Uterus (tissue), 4 donors: ENCODE data around the gene MTUS2. TPM values are rescaled to one million over a fixed set of nuclear protein-coding genes. Genes with fewer than 3 reads are reported as not detected.

ENCODE experiments used
- DNase-seq, 2 donors: peaks; one replicate each; pipeline ENCODE4 v3.0.0-alpha.2; 2019 to 2020
- H3K27ac ChIP-seq, 2 donors: fragments of 200-600 bp; sonication (generic); 1 replicate in 1 of 2; 2 replicates in 1 of 2; pipeline ENCODE4 v1.5.1; 2016 to 2018
- H3K27me3 ChIP-seq, 2 donors: fragments of 200-600 bp; sonication (generic); one replicate each; pipeline ENCODE4 v1.5.1; 2018 to 2019; ENCODE audit warnings: control low read depth in 1 of 2
- H3K36me3 ChIP-seq, 2 donors: fragments of 200-600 bp; sonication (generic); one replicate each; pipeline ENCODE4 v1.5.1; 2019; ENCODE audit warnings: control low read depth in 1 of 2
- H3K4me1 ChIP-seq, 2 donors: fragments of 200-600 bp; sonication (generic); one replicate each; pipeline ENCODE4 v1.5.1; 2018 to 2019; ENCODE audit warnings: control low read depth in 1 of 2
- H3K4me3 ChIP-seq, 2 donors: fragments of 200-600 bp; sonication (generic); 1 replicate in 1 of 2; 2 replicates in 1 of 2; pipeline ENCODE4 v1.5.1; 2018 to 2019; ENCODE audit warnings: mild to moderate bottlenecking in 1 of 2
- H3K9me3 ChIP-seq, 2 donors: fragments of 200-600 bp; sonication (generic); one replicate each; pipeline ENCODE4 v1.5.1; 2019; ENCODE audit warnings: control low read depth in 1 of 2
- CTCF ChIP-seq, 4 experiments: fragments of 200-600 bp in 2 of 4; fragments of 450-650 bp in 2 of 4; sonication (generic) in 2 of 4; IDR thresholded peaks; one replicate each; pipeline ENCODE4 v1.5.1; 2016 to 2019; ENCODE audit warnings: antibody characterized with exemption in 4 of 4, mild to moderate bottlenecking in 2 of 4, moderate library complexity in 1 of 4
- POLR2A ChIP-seq, 2 donors: fragments of 450-650 bp; IDR thresholded peaks; one replicate each; pipeline ENCODE4 v1.6.1; 2016; ENCODE audit warnings: antibody characterized with exemption in 2 of 2, mild to moderate bottlenecking in 1 of 2, moderate library complexity in 1 of 2
- intact Hi-C: fragments of 100-400 bp; cut with DNase I; formaldehyde crosslinking; loops from one replicate; pipeline ENCODE4 v1.15.1; 2023; ENCODE audit warnings: low total_unique reads
- total RNA-seq, 4 donors: library from RNA; depleted of rRNA in 3 of 4; stranded (reverse); fragments of >200 nt in 3 of 4; gene quantifications; one replicate each; pipeline versions ENCODE4 v1.1.0 to v1.2.4, GENCODE V29; 2014 to 2023
- donor health status: DM: yes; HTN: yes; CAD: no.

Gene MTUS2
- total RNA-seq, 4 donors from 2014 or later = 0.26 to 4.0 (median 3.6) TPM; not detected in 1

GRCh38 chr13:28954419-28954725, 134.2 kb downstream of the MTUS2 start:
- no peak overlapping the region for H3K27ac ChIP-seq
- TF ChIP-seq CTCF (IDR thresholded peaks at IDR 0.05) (no peak), POLR2A (IDR thresholded peaks at IDR 0.05) (no peak)
- no peaks in the 10 kb centered on the region for H3K9me3 ChIP-seq
- H3K27me3 ChIP-seq = no peaks in the 10 kb centered on the region
- H3K36me3 ChIP-seq = no peaks in the 10 kb centered on the region
- intact Hi-C loops = no loop called here
- no peak for DNase-seq
- H3K4me1 ChIP-seq = no peaks in the 10 kb centered on the region
- H3K4me3 ChIP-seq = no peak overlapping the region

DNA sequence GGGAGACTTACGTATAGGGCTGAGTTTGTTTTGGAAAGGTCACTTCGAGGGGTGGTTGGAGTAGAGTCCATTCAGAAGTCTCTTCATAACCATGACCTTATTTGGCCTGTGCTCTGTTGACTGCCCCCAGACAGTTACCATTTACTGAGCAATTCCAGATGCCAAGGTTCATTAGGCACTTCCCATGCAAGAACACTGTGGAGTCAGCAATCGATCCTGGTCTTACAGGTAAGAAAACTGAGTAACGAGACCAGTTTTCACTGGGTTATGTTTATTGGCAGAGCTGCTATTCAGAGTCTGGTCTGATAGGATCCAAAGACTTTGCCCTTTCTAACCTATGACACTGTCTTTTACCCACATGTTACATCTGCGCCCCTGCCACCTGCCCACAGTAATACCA, 134.7 kb downstream of the MTUS2 start:
- intact Hi-C loops = no loop called here
- no peak overlapping the region for H3K4me3 ChIP-seq
- no peaks in the 10 kb centered on the region for H3K36me3 ChIP-seq
- no peaks in the 10 kb centered on the region for H3K4me1 ChIP-seq
- H3K9me3 ChIP-seq = no peaks in the 10 kb centered on the region
- no peak for TF ChIP-seq POLR2A (IDR thresholded peaks at IDR 0.05)
- TF ChIP-seq CTCF (IDR thresholded peaks at IDR 0.05) = no peak
- DNase-seq = no peak
- no peaks in the 10 kb centered on the region for H3K27me3 ChIP-seq
- H3K27ac ChIP-seq = no peak overlapping the region

DNA sequence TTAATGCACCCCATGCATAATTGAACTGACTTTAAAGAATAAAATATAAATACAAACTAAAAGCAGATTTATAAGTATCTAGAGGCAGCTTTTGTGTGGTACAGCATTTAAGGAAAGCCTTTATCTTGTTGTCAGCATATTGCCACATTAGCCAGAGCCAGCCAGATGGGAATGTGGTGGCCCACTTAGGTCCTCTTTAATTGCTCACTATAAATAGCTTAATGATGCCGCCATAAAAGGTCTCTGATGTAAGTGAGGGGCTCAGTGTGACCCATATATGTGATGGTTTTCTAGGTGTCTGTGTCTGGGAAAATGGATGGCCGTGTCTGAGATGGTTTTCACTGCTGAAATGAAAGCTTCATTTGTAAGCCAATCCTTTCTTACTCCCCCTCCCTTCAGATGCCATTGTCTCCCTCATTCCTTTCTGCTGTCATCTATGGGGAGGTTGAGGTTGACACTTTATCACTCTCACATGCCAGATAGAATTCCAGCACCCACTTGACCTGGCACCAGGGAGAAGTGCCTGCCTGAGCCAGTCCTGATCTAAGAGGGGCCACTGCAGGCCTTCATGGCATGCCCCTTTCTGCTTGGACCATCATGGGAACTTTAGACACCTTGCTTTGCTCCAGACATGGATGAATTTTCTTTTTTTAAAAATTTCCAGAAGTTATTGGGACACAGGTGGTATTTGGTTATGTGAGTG, 135.3 kb downstream of the MTUS2 start:
- H3K27ac ChIP-seq = no peak overlapping the region
- no peak overlapping the region for H3K4me3 ChIP-seq
- no peaks in the 10 kb centered on the region for H3K4me1 ChIP-seq
- H3K27me3 ChIP-seq = no peaks in the 10 kb centered on the region
- no peak for DNase-seq
- no peaks in the 10 kb centered on the region for H3K36me3 ChIP-seq
- H3K9me3 ChIP-seq = no peaks in the 10 kb centered on the region
- intact Hi-C loops = no loop called here
- TF ChIP-seq POLR2A (IDR thresholded peaks at IDR 0.05) (no peak), CTCF (IDR thresholded peaks at IDR 0.05) (no peak)

- H3K4me1 ChIP-seq = no peaks in the 10 kb centered on the region
- intact Hi-C loops = no loop called here
- H3K36me3 ChIP-seq = no peaks in the 10 kb centered on the region
- DNase-seq = no peak
- H3K9me3 ChIP-seq = no peaks in the 10 kb centered on the region
- no peak overlapping the region for H3K4me3 ChIP-seq
- TF ChIP-seq CTCF (IDR thresholded peaks at IDR 0.05) = no peak
- TF ChIP-seq POLR2A (IDR thresholded peaks at IDR 0.05) = no peak
- H3K27ac ChIP-seq = no peak overlapping the region
- H3K27me3 ChIP-seq = no peaks in the 10 kb centered on the region
Measured at GRCh38 chr13:28958018-28958417, 137.9 kb downstream of the MTUS2 start.

DNA sequence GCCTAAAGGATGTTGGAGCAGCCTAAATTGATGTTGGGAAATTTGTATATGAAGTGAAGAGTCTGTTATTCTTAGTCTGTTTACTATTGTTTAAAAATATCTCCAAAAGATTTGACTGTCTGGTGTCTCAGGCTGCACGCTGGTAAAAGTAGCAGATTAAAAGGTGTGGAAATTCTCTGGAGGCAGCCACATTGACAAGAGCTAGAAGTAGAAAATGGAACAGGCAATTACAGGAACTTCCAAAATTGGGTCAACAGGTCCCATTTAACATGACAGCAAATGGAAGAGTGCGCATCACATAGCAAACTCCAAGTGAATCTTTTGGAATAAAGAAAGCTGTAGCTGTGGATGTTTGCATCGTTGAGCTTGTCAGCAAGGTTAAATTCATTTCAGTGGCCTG, 138.3 kb downstream of the MTUS2 start:
- H3K27me3 ChIP-seq = no peaks in the 10 kb centered on the region
- H3K4me1 ChIP-seq = no peaks in the 10 kb centered on the region
- intact Hi-C loops = no loop called here
- H3K9me3 ChIP-seq = no peaks in the 10 kb centered on the region
- H3K36me3 ChIP-seq = no peaks in the 10 kb centered on the region
- DNase-seq = no peak
- no peak overlapping the region for H3K27ac ChIP-seq
- no peak overlapping the region for H3K4me3 ChIP-seq
- TF ChIP-seq CTCF (IDR thresholded peaks at IDR 0.05) = no peak
